ENCODE measurements around the gene KRTAP9-1. TPM values are rescaled to one million over a fixed set of nuclear protein-coding genes. Genes with fewer than 3 reads are reported as not detected.

KRTAP9-1 gene
- total RNA-seq, 2 experiments from 2014 or later, result not detected

- Histone ChIP-seq H3K9me2 (ENCODE audit: insufficient read depth, low read length) (no peaks in the 10 kb centered on the region), H3K9me3 (ENCODE audit: low read length) (no peaks in the 10 kb centered on the region), H2AFZ (ENCODE audit: low read length) (no peak overlapping the region), H3K27ac (ENCODE audit: low read depth, low read length, poor library complexity, severe bottlenecking) (no peak overlapping the region), H3K4me3 (ENCODE audit: low read depth, low read length, poor library complexity, severe bottlenecking) (no peak overlapping the region), H3K4me1 (ENCODE audit: insufficient read depth, low read length, poor library complexity, severe bottlenecking) (no peaks in the 10 kb centered on the region), H3K36me3 (ENCODE audit: insufficient read depth, low read length) (no peaks in the 10 kb centered on the region), H3K4me2 (ENCODE audit: low read length) (no peak overlapping the region), H4K20me1 (ENCODE audit: insufficient read depth, low read length) (no peaks in the 10 kb centered on the region), H3K79me2 (ENCODE audit: insufficient read depth, low read depth, low read length) (no peaks in the 10 kb centered on the region)
- intact Hi-C loops (cut with micrococcal nuclease; ENCODE audit: unreplicated experiment), result no loop called here
- DNase-seq (ENCODE audit: low spot score), result no peak
- ChIA-PET CTCF (ENCODE audit: unreplicated experiment) (no interaction called here), POLR2A (no interaction called here)
- TF ChIP-seq EZH2phosphoT487 (IDR thresholded peaks at IDR 0.05; ENCODE audit: borderline replicate concordance, low read depth, low read length) (no peak), CTCF (conservative IDR thresholded peaks at IDR 0.05; ENCODE audit: low read length) (no peak)
- BruUV-seq (replicated peaks), result no TSS peak
Observed at GRCh38 chr17:41185001-41185400, 4.7 kb upstream of the KRTAP9-1 start.

- ChIA-PET CTCF (ENCODE audit: unreplicated experiment) (no interaction called here), POLR2A (no interaction called here)
- no peaks in the 10 kb centered on the region for H3K9me2 ChIP-seq (ENCODE audit: insufficient read depth, low read length)
- H3K36me3 ChIP-seq (ENCODE audit: insufficient read depth, low read length), result no peaks in the 10 kb centered on the region
- H3K4me1 ChIP-seq (ENCODE audit: insufficient read depth, low read length, poor library complexity, severe bottlenecking), result no peaks in the 10 kb centered on the region
- no peak overlapping the region for H3K4me2 ChIP-seq (ENCODE audit: low read length)
- H2AFZ ChIP-seq (ENCODE audit: low read length), result no peak overlapping the region
- H3K9me3 ChIP-seq (ENCODE audit: low read length), result no peaks in the 10 kb centered on the region
- intact Hi-C loops (cut with micrococcal nuclease; ENCODE audit: unreplicated experiment), result no loop called here
- no peaks in the 10 kb centered on the region for H4K20me1 ChIP-seq (ENCODE audit: insufficient read depth, low read length)
- no TSS peak for BruUV-seq (replicated peaks)
- DNase-seq (ENCODE audit: low spot score), result no peak
- no peak for TF ChIP-seq EZH2phosphoT487 (IDR thresholded peaks at IDR 0.05; ENCODE audit: borderline replicate concordance, low read depth, low read length)
- no peak for TF ChIP-seq CTCF (conservative IDR thresholded peaks at IDR 0.05; ENCODE audit: low read length)
- no peaks in the 10 kb centered on the region for H3K79me2 ChIP-seq (ENCODE audit: insufficient read depth, low read depth, low read length)
- no peak overlapping the region for H3K27ac ChIP-seq (ENCODE audit: low read depth, low read length, poor library complexity, severe bottlenecking)
- no peak overlapping the region for H3K4me3 ChIP-seq (ENCODE audit: low read depth, low read length, poor library complexity, severe bottlenecking)
Observed at GRCh38 chr17:41186872-41187271, 2.8 kb upstream of the KRTAP9-1 start.

GRCh38 chr17:41190328-41190727 lies 641 bp downstream of the KRTAP9-1 start:
- Histone ChIP-seq H3K9me3 (ENCODE audit: low read length) (no peaks in the 10 kb centered on the region), H3K4me1 (ENCODE audit: insufficient read depth, low read length, poor library complexity, severe bottlenecking) (no peaks in the 10 kb centered on the region), H3K4me2 (ENCODE audit: low read length) (no peak overlapping the region), H2AFZ (ENCODE audit: low read length) (no peak overlapping the region), H3K4me3 (ENCODE audit: low read depth, low read length, poor library complexity, severe bottlenecking) (no peak overlapping the region), H3K79me2 (ENCODE audit: insufficient read depth, low read depth, low read length) (no peaks in the 10 kb centered on the region), H4K20me1 (ENCODE audit: insufficient read depth, low read length) (no peaks in the 10 kb centered on the region), H3K27ac (ENCODE audit: low read depth, low read length, poor library complexity, severe bottlenecking) (no peak overlapping the region), H3K9me2 (ENCODE audit: insufficient read depth, low read length) (no peaks in the 10 kb centered on the region), H3K36me3 (ENCODE audit: insufficient read depth, low read length) (no peaks in the 10 kb centered on the region)
- intact Hi-C loops (cut with micrococcal nuclease; ENCODE audit: unreplicated experiment), result no loop called here
- CTCF ChIA-PET (ENCODE audit: unreplicated experiment), result no interaction called here
- POLR2A ChIA-PET, result no interaction called here
- BruUV-seq (replicated peaks), result no TSS peak
- DNase-seq (ENCODE audit: low spot score), result no peak
- no peak for TF ChIP-seq CTCF (conservative IDR thresholded peaks at IDR 0.05; ENCODE audit: low read length)
- TF ChIP-seq EZH2phosphoT487 (IDR thresholded peaks at IDR 0.05; ENCODE audit: borderline replicate concordance, low read depth, low read length), result no peak
